Measurements from ENCODE around the gene SLC8B1. TPM values are rescaled to one million over a fixed set of nuclear protein-coding genes. Genes with fewer than 3 reads are reported as not detected.
A peak's percentile ranks its signal among the peaks of the same experiment; 100 is the strongest.

The SLC8B1 gene
- total RNA-seq, 1 donor from 2014 or later = 9.0 TPM

- Histone ChIP-seq H3K36me3 (ENCODE audit: control insufficient read depth, insufficient read depth, low read length) (peaks cover 4% of the 10 kb centered on the region), H3K27me3 (ENCODE audit: control insufficient read depth, insufficient read depth, low read length) (no peaks in the 10 kb centered on the region), H3K4me3 (ENCODE audit: low read depth, low read length) (no peak overlapping the region)
- no peak for DNase-seq (ENCODE audit: low read depth)
- no peak for TF ChIP-seq CTCF (IDR thresholded peaks at IDR 0.05; ENCODE audit: insufficient read depth, low read length, severe bottlenecking)
- no peak for FAIRE-seq
Observed at GRCh38 chr12:113369391-113369985, 34.6 kb upstream of the SLC8B1 start.

GRCh38 chr12:113368331-113368730 lies 33.4 kb upstream of the SLC8B1 start:
- Histone ChIP-seq H3K4me3 (ENCODE audit: low read depth, low read length) (no peak overlapping the region), H3K27me3 (ENCODE audit: control insufficient read depth, insufficient read depth, low read length) (no peaks in the 10 kb centered on the region), H3K36me3 (ENCODE audit: control insufficient read depth, insufficient read depth, low read length) (peaks cover 2% of the 10 kb centered on the region)
- DNase-seq (ENCODE audit: low read depth) = no peak
- peak; percentile 7 for FAIRE-seq
- TF ChIP-seq CTCF (IDR thresholded peaks at IDR 0.05; ENCODE audit: insufficient read depth, low read length, severe bottlenecking) = no peak

GRCh38 chr12:113366827-113367226 lies 31.9 kb upstream of the SLC8B1 start:
- no peak overlapping the region for H3K4me3 ChIP-seq (ENCODE audit: low read depth, low read length)
- FAIRE-seq (no peak), DNase-seq (ENCODE audit: low read depth) (no peak)
- TF ChIP-seq CTCF (IDR thresholded peaks at IDR 0.05; ENCODE audit: insufficient read depth, low read length, severe bottlenecking) = no peak
- H3K36me3 ChIP-seq (ENCODE audit: control insufficient read depth, insufficient read depth, low read length) = no peaks in the 10 kb centered on the region
- H3K27me3 ChIP-seq (ENCODE audit: control insufficient read depth, insufficient read depth, low read length) = no peaks in the 10 kb centered on the region

- Histone ChIP-seq H3K27me3 (ENCODE audit: control insufficient read depth, insufficient read depth, low read length) (no peaks in the 10 kb centered on the region), H3K36me3 (ENCODE audit: control insufficient read depth, insufficient read depth, low read length) (no peaks in the 10 kb centered on the region), H3K4me3 (ENCODE audit: low read depth, low read length) (no peak overlapping the region)
- DNase-seq (ENCODE audit: low read depth) (no peak), FAIRE-seq (no peak)
- no peak for TF ChIP-seq CTCF (IDR thresholded peaks at IDR 0.05; ENCODE audit: insufficient read depth, low read length, severe bottlenecking)
Observed at GRCh38 chr12:113365639-113366395, 30.9 kb upstream of the SLC8B1 start.

- DNase-seq (ENCODE audit: low read depth) (no peak), FAIRE-seq (no peak)
- H3K27me3 ChIP-seq (ENCODE audit: control insufficient read depth, insufficient read depth, low read length) = no peaks in the 10 kb centered on the region
- no peak overlapping the region for H3K4me3 ChIP-seq (ENCODE audit: low read depth, low read length)
- no peaks in the 10 kb centered on the region for H3K36me3 ChIP-seq (ENCODE audit: control insufficient read depth, insufficient read depth, low read length)
- TF ChIP-seq CTCF (IDR thresholded peaks at IDR 0.05; ENCODE audit: insufficient read depth, low read length, severe bottlenecking) = no peak
Observed at GRCh38 chr12:113364698-113365097, 29.8 kb upstream of the SLC8B1 start.

All from bronchial epithelial cell (primary cell).